GM18868 (cell line): ENCODE data around the gene IQSEC1.
A peak's percentile ranks its signal among the peaks of the same experiment; 100 is the strongest.
"Not testable (repeated sequence)": the region's sequence is repeated elsewhere in the genome, so short reads cannot be mapped to it uniquely, and the experiment has no call there.

Experiments
- ATAC-seq: cut with Tn5 transposase; IDR thresholded peaks from one replicate; pipeline ENCODE4 v1.9.1; 2021; ENCODE audit warnings: mild to moderate bottlenecking, moderate library complexity; ENCODE audit not compliant: unreplicated experiment

The IQSEC1 gene

DNA sequence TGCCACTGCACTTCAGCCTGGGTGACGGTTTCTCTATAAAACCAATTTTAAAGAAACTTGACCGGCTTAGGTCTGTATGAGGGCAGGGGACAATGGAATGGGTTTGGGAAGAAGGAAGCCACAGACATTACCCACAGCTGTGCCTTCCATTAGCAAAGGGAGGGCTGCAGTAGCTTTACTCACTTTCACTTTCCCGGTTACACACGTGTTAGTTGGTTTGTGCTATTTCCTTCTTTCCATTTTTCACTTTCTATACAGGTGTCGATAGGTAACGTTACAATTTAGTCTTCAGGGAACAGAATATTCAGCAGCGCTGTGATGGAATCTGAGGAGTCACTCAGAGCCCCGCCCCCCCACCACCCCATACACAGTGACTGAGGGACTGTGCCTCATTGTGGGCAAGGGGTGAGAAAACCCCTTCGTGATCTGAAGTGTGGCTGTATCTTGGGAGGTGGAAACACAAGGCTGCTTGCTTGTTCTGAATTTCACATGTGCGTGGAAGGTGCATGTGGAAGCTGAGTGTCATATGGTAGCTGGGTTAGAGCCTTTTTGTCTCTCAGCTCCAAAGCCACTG lies 187.0 kb downstream of the IQSEC1 start:
- peak; percentile 46 for ATAC-seq

DNA sequence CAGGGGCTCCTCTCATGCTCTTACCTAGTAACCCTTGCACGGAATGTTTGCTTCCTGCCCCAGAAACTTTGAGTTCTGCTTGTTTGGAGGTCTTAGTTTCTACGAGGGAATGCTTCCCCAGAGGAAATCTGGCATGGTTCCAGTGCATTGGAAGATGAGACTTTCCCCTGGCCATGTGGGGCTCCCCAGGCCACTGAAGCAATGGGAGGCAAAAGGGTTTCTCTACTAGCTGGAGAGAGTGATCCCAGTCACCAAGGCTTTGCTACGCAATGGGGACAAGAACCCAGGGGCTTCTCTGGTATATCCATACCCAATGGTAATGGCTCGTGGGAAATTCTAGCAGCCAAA lies 187.7 kb downstream of the IQSEC1 start:
- no peak for ATAC-seq

DNA sequence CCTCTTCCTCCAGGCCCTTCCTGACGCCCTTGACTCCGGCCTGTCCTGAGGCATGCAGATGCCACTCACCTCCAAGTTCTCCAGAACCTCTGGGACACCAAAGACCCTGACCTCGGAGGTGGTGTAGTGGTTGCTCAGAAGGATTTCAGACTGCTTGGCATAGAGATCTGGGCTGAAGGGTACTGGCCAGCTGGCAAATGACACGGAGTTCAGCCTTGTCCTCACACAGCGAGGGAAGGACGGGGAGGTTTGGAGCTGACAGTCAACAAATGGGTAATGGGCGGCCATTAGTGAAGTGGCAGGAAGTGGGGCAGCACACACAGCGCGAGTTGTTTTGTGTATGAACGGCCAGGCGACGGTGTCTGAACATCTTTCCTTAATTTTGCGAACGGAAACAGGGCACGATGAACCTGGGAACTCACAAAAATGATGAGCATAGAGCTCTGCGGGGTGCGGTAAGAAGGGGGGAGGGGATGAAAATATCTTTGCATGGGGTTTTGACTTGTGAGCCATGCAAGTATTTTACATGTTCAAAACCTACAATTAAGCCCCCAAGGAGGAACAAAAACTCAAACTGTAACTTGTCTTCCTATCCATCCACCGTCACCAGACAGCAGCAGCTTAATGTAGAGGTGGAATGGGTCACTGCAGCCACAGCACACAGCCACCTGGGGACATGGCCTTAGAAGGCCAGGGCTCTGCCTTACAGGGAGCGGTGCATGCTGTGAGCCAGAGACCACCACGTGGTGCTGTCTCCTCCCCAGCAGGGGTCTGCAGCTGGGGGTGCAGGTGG lies 188.2 kb downstream of the IQSEC1 start:
- ATAC-seq, result no peak

DNA sequence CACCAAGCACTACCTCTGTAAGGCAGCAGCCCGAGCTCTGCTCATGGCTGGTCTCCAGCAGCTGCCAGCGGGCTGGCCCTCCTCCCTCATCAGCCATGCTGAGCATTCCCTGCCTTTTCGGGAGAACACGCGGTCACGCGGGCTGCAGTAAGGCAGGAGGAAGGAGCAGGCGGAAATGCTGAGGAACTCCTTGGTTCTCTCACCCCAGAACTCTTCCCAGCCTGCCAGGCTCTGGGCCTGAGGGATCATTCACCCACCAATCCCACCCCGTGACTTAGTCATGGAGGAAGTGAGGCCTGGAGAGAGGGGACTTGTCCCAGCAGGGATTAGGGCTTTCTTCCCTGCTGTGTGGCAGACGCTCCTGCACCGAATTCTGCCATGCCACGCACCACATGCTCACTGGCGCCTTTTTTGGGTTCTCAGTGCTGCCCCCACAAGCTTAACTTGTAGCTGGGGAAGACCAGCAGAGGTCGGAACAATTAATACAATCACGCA lies 189.0 kb downstream of the IQSEC1 start:
- no peak for ATAC-seq

DNA sequence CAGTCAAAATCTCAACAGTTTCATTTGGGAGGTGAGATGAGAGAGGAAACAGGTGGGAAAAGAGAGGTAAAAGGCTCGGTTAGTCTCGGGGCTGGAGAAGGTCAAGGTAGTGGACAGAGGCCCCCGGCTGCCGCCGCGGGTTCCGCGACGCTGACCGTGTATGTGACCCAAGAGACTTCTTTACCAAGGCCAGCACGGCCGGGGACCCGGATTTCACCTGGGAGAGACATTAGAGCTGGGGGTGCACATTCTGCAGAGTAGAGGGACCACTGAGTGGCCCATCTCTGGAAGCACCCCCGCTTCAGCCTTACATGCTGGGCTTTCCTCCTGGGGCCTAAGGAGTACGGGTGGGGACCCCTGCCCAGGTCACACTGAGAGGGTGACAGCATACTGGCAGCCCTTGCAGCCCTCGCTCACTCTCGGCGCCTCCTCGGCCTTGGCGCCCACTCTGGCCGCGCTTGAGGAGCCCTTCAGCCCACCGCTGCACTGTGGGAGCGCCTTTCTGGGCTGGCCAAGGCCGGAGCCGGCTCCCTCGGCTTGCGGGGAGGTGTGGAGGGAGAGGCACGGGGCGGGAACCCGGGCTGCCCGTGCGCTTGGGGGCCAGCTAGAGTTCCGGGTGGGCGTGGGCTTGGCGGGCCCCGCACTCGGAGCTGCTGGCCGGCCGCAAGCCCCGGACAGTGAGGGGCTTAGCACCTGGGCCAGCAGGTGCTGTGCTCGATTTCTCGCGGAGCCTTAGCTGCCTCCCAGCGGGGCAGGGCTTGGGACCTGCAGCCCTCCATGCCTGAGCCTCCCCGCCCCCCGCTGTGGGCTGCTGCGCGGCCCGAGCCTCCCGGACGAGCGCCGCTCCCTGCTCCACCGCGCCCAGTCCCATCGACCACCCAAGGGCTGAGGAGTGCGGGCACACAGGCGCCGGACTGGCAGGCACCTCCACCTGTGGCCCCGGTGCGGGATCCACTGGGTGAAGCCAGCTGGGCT lies 190.6 kb downstream of the IQSEC1 start:
- no peak for ATAC-seq

DNA sequence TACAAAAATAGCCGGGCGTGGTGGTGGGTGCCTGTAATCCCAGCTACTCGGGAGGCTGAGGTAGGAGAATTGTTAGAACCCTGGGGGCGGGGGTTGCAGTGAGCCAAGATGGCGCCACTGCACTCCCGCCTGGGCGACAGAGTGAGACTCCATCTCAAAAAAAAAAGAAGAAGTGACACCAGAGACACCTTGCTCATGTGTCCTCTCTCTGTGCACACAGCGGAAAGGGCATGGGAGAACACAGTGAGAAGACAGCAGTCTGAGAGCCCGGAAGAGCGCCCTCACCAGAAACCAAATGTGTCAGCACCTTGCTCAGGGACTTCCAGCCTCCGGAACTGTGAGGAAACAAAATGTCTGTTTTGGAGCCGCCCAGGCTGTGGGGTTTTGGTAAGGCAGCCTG lies 191.4 kb downstream of the IQSEC1 start:
- peak; percentile 81 for ATAC-seq

DNA sequence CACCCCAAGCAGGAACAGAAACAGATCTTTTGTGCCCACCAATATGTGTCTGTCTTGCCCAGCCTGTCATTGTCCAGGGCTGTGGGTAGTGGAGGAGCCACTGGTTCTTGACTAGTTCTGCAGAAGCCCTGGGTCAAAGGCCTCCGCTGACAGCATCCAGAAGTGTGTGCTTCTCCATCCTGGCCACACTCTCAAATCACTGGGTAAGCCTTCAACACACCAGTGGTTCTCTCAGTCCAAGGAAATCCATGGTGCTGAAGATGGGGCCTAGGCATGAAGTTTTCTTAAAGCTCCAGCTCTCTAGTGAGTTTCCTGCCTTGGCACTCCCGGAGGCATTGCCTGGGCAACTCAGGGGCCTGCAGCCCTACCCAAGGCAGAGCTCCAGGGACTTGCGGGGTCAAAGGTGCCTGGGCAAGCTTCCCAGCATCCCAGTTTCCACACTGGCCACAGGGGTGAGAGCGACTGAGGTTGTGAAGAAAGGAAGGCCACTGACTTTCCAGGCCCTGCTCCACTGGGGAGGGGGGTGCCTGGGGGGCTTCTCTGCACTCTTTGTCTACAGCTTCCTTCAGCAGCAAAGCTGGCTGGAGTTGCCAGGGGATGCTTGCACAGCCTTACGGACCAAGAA lies 193.9 kb downstream of the IQSEC1 start:
- no peak for ATAC-seq

DNA sequence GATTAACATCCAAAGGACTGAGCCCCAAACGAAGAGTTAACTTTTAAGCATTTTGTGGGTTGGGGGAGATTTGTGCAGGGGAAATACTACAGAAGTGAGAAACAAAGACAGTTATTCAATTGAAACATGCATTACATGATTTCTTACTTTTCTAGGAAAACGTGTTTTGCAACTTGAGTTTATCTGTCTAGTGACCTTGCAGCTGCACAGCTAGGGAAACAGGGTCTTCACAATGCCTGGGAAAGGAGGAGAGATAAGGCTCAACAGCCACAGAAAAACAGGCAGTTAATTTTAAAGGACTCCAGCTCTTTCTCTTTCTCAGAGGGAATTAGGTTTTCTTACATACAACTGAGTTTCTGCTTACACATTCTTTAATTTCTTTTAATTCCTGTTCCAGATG lies 194.5 kb downstream of the IQSEC1 start:
- not testable (repeated sequence) for ATAC-seq

DNA sequence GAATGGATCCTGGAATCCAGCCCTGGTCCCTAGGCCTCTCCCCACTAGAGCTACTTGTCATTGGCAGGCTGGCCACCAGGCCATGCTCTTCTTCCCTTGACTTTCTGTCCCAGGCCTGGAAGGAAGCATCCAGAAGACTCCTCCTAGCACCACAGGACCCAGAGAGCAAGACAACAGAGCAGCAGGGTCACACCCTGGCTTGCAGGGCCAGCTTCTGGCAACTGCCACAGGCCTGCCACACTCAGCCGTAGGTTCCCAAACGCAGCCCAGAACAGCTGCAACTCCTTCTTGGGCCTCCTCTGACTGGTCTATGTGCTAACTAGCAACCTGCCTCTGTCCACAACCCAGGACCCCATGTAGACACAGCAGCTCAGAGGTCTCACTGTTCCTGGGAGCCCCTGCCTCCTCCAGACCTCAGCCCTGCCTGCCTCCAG lies 195.1 kb downstream of the IQSEC1 start:
- ATAC-seq, result no peak

DNA sequence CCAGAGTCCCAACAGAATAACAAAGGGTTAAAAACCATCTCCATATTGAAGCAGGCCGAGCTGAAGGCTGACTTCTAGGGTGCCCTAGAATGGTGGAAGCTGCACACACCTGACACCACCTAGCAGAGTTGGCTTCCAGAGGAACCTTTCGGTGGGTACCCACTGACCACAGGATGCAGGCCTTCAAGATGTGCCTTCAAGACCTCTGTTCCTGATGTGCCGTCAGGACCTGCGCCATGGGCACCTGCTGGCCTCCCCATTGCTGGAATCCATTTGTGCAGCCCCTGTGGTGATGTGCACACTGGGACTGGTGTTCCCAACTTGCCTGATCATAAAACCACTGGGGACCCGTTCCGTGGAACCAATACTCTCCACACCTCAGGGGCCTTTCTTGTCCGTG lies 196.2 kb downstream of the IQSEC1 start:
- ATAC-seq, result no peak

DNA sequence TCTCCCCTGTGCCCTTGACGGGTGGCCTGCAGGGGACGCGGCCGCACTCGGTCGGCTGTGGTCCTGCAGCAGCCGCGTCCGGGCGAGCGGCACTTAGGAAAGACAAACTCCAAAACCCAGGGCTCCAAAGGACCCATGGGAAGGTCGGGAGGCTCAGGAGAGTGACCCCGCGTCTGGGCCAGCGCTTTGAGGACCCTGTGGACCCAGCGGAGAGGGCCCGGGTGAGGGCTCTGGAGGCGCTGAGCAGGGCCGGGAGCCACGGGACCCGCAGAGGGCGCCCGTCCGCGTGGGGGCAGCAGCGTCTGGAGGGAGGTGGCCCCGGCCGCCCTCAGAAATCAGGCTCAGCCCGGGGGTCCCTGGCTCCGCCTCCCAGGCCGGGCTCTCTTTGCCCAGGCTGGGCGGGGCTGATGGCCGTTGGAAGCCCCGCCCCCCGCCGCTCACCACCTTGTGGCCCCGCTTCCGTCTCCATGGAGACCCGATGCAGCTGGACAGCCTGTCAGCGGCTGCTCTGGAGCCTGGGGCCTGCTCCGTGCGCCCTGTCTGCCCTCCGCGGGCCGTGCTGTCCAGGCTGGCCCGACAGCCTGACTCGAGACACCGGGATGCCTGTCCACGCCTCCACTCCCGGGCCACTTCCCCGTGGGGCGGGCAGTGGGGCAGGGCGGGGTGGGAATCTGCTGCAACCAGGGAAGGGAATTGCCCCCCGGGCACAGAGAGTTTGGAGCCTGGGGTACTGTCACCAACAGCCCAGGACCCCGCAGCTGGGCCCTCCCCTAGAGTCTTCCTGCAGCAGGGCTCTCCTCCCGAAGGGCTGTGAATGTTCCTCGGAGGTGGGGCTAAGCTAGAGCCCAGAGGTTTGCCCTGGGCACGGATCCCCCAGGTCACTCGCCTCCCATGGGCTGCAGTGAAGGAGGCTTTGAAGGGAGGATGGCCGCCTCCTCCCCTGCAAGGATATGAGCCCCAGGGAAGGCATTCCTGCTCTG lies 197.1 kb downstream of the IQSEC1 start:
- ATAC-seq, result no peak

DNA sequence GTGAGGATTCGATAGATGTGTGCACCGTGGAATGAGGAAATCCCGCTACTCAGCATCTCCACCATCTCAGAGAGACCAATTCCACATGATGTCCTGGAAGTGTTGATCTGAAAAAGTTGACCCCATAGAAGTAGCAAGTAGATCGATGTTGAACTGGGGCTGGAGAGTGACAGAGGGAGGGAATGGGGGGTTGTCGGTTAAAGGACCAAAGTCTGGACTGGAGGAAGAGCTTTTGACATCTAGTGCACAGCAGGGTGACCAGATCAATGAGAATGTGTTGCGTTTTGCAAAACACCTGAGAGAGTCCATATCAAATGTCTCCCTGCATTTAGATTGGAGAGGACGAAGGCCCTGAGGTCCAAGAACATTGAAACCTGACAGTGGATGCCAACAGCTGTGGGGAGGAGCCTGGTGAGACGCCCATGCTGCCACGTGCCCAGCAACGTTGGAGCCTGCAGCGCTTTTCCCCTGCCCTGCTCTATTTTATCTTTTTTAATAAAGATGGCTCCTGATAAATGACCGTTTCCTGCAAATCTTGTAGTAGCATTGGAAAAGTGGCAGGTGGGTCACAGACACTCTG lies 201.7 kb downstream of the IQSEC1 start:
- ATAC-seq, result no peak

DNA sequence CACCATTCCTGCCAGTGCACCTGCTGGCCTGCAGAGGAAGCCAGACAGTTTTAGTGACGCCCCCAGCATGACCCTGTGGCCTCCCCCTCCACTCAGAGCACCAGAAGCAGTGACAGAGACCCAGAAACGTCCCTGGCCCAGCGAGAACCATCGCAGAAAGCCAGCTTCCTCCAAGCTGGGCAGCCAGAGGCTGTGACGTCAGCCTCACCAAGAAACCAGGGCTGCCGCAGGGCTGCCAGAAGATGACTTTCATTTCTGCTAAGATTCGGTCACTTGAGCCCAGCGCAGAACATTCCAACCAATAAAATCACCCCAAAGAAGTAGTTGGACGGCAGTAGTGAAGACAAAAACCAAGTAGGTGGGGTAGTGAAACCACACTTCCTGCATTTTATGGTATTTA lies 202.3 kb downstream of the IQSEC1 start:
- ATAC-seq, result no peak

DNA sequence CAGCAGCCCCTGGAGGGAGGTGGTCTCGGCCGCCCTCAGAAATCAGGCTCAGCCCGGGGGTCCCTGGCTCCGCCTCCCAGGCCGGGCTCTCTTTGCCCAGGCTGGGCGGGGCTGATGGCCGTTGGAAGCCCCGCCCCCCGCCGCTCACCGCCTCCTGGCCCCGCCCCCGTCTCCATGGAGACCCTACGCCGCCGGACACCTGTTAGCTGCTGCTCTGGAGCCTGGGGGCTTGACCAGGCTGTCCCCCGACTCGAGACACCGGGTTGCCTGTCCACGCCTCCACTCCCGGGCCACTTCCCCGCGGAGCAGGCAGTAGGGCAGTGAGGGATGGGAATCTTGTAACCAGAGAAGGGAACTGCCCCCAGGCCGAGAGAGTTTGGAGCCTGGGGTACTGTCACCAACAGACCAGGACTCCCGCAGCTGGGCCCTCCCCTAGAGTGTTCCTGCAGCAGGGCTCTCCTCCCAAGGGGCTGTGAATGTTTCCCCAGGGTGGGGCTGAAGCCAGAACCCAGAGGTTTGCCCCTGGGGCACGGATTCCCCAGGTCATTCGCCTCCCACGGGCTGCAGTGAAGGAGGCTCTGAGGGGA lies 204.1 kb downstream of the IQSEC1 start:
- peak; percentile 71 for ATAC-seq

DNA sequence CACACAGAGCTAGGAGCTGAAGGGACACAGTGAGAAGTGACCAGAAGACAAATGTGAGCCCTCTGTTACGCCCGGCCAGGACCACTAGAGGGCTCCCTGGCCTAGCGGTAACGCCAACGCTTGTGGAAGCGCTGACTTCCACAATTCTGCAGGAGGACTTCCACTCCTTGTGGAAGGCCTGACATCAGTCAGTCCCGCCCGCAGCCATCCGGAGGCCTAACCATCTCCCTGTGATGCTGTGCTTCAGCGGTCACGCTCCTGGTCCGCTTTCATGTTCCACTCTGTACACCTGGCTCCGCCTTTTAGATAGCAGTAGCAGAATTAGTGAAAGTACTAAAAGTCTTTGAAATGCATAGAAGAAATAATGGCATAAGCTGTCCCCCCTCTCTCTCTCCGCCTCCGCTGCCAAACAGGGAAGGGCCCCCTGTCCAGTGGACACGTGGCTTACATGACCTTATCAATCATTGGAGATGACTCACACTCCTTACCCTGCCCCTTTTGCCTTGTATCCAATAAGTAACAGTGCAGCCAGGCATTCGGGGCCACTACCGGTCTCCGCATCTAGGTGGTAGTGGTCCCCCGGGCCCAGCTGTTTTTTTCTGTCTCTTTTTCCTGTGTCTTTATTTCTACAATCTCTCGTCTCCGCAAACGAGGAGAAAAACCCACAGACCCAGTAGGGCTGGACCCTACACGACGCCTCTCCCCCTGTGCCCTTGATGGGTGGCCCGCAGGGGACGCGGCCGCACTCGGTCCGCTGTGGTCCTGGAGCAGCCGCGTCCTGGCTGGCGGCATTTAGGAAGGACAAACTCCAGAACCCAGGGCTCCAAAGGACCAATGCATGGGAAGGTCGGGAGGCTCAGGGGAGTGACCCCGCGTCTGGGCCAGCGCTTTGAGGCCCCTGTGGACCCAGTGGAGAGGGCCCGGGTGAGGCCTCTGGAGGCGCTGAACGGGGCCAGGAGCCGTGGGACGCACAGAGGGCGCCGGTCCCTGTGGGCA lies 204.9 kb downstream of the IQSEC1 start:
- peak; percentile 71 for ATAC-seq

DNA sequence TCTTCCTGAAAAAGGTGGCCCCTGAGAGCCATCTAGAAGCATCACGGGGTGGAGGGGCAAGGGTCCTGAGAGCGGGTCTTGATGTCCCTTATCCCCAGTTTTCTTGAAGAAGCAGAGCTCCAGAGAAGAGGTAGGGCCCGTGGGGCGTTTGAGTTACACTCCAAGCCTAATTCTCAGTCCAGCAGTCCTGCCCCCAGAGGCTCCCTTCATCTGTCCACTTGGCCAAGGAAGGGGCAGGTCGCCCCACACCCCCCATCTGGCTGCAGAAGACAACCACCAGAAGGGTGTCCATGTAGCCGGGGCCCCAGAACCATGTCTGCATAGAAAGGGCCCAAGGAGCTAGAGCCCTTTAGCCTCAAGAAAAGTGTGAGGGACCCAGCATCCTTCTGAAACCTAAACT lies 206.4 kb downstream of the IQSEC1 start:
- no peak for ATAC-seq

DNA sequence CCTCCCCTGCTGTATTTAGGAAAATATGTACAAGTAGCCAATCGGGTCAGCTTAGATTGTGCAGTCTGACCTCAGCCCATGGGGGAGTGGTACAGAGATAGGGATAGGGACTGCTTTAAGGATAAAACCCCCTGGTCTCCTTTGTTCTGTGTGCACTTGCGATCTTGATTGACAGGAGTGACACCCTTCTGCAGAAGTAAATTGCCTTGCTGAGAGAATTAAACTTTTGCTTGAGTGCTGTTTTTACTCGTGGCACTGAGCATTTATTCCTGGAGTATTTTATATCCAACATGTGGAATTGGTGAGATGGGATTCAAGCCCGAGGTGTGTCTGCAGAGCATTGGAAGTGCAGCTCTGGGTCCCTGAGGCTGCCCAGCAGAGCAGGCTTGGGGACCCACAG lies 208.0 kb downstream of the IQSEC1 start:
- ATAC-seq, result no peak

DNA sequence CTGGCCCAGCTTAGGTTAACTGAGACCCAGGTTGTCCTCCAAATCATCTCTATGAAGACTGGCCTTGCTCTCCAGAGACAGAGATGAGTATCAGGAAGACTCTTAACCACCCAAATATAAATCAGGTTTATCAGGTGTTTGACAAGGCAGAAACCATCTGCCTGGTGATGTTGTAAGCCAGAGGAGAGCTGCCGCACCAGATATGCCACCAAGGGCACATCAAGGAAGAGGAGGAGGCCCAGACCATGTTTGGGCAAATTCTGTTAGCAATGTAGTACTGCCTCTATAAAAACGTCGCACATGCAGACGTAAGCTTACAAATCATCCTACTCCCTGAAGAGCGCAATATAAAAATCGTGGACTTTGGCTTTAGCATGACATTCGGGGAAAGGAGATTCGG lies 210.8 kb downstream of the IQSEC1 start:
- no peak for ATAC-seq
